IMR-90 (cell line): ENCODE data around the gene LGI2. TPM values are rescaled to one million over a fixed set of nuclear protein-coding genes. Genes with fewer than 3 reads are reported as not detected.

Experiments used
- ATAC-seq: fragments of 200-7000 bp; cut with Tn5 transposase; 2 replicates; pipeline ENCODE4 v1.9.1; 2020; ENCODE audit warnings: low read depth, mild to moderate bottlenecking, moderate library complexity
- BruUV-seq: library from RNA; stranded (reverse); fragments of 400-500 nt; replicated peaks from 2 replicates; lab custom pipeline; 2021; lab: Mats Ljungman, UMichigan
- CTCF ChIA-PET: fragments of 300-600 bp; formaldehyde crosslinking; extraction: SDS; loops from one replicate; lab custom pipeline; 2021; ENCODE audit warnings: antibody characterized with exemption; lab: Yijun Ruan, JAX
- POLR2A ChIA-PET: fragments of 300-600 bp; sonication (Branson Sonifier 250); formaldehyde crosslinking; loops from one replicate; lab custom pipeline; 2022; ENCODE audit warnings: antibody characterized with exemption; ENCODE audit not compliant: unreplicated experiment; lab: Charles Lee
- DNase-seq: peaks from one replicate; pipeline ENCODE4 v3.0.0; 2013
- H2AFZ ChIP-seq: replicated peaks from 2 replicates; pipeline ENCODE3; 2013; ENCODE audit warnings: low read length, mild to moderate bottlenecking; ENCODE audit not compliant: poor library complexity
- H2AK5ac ChIP-seq: 2 replicates; pipeline ENCODE4 v1.6.1; 2013; ENCODE audit warnings: low read depth, low read length, inconsistent platforms
- H2AK9ac ChIP-seq: replicated peaks from 2 replicates; pipeline ENCODE3; 2013; ENCODE audit warnings: mild to moderate bottlenecking, low read depth, low read length, moderate library complexity; ENCODE audit not compliant: poor library complexity
- H2BK120ac ChIP-seq: 2 replicates; pipeline ENCODE4 v1.6.1; 2013; ENCODE audit warnings: low read depth, low read length, inconsistent platforms
- H2BK15ac ChIP-seq: 3 replicates; pipeline ENCODE4 v1.6.1; 2013; ENCODE audit warnings: low read depth, low read length, inconsistent platforms
- H2BK20ac ChIP-seq: 2 replicates; pipeline ENCODE4 v1.6.1; 2013; ENCODE audit warnings: low read depth, mild to moderate bottlenecking, inconsistent platforms, low read length, moderate library complexity
- H2BK5ac ChIP-seq: 2 replicates; pipeline ENCODE4 v1.6.1; 2013; ENCODE audit warnings: mild to moderate bottlenecking, low read depth, low read length, inconsistent platforms; ENCODE audit not compliant: poor library complexity, severe bottlenecking
- H3K14ac ChIP-seq: replicated peaks from 2 replicates; pipeline ENCODE4 v1.6.1; 2013; ENCODE audit warnings: low read depth, low read length, inconsistent platforms
- H3K18ac ChIP-seq: 2 replicates; pipeline ENCODE4 v1.6.1; 2013; ENCODE audit warnings: low read depth, low read length, control low read depth
- H3K23ac ChIP-seq: 2 replicates; pipeline ENCODE4 v1.6.1; 2013; ENCODE audit warnings: low read depth, low read length, inconsistent platforms
- H3K27ac ChIP-seq: 2 replicates; pipeline ENCODE4 v1.5.1; 2013; ENCODE audit warnings: mild to moderate bottlenecking, control low read depth, low read length; ENCODE audit not compliant: insufficient read depth
- H3K27me3 ChIP-seq: 2 replicates; pipeline ENCODE4 v1.6.1; 2013; ENCODE audit warnings: low read length; ENCODE audit not compliant: control insufficient read depth, insufficient read depth
- H3K36me3 ChIP-seq: 2 replicates; pipeline ENCODE4 v1.6.1; 2013; ENCODE audit warnings: low read length, mixed read lengths; ENCODE audit not compliant: control insufficient read depth, insufficient read depth
- H3K4ac ChIP-seq: 2 replicates; pipeline ENCODE4 v1.6.1; 2013; ENCODE audit warnings: low read depth, low read length, inconsistent platforms
- H3K4me1 ChIP-seq: 2 replicates; pipeline ENCODE4 v1.6.1; 2013; ENCODE audit warnings: low read length, mixed read lengths; ENCODE audit not compliant: control insufficient read depth, insufficient read depth
- H3K4me2 ChIP-seq: 2 replicates; pipeline ENCODE4 v1.6.1; 2013; ENCODE audit warnings: low read depth, mild to moderate bottlenecking, control low read depth, low read length, moderate library complexity
- H3K4me3 ChIP-seq: 2 replicates; pipeline ENCODE4 v1.5.1; 2013; ENCODE audit warnings: low read depth, mild to moderate bottlenecking, control low read depth, low read length, moderate library complexity; ENCODE audit not compliant: insufficient read depth
- H3K56ac ChIP-seq: 2 replicates; pipeline ENCODE4 v1.6.1; 2013; ENCODE audit warnings: low read length, inconsistent platforms; ENCODE audit not compliant: insufficient read depth; ENCODE audit errors: extremely low read depth
- H3K79me1 ChIP-seq, 2 experiments: 2 replicates each; pipeline ENCODE4 v1.6.1; 2013; ENCODE audit warnings: low read length in 2 of 2, inconsistent platforms in 1 of 2, low read depth in 1 of 2
- H3K9ac ChIP-seq: 2 replicates; pipeline ENCODE4 v1.6.1; 2013; ENCODE audit warnings: low read depth, low read length, control low read depth
- H3K9me1 ChIP-seq: 2 replicates; pipeline ENCODE4 v1.6.1; 2013; ENCODE audit warnings: low read length, inconsistent platforms; ENCODE audit not compliant: insufficient read depth
- H3K9me3 ChIP-seq: 2 replicates; pipeline ENCODE4 v1.6.1; 2013; ENCODE audit warnings: low read length; ENCODE audit not compliant: control insufficient read depth, insufficient read depth
- H4K20me1 ChIP-seq: 2 replicates; pipeline ENCODE4 v1.6.1; 2013; ENCODE audit warnings: low read length, inconsistent platforms; ENCODE audit not compliant: insufficient read depth
- H4K5ac ChIP-seq: 2 replicates; pipeline ENCODE4 v1.6.1; 2013; ENCODE audit warnings: mild to moderate bottlenecking, low read depth, low read length, control low read depth
- H4K8ac ChIP-seq, 2 experiments: 2 replicates each; pipeline ENCODE4 v1.6.1; 2013; ENCODE audit warnings: low read depth in 2 of 2, low read length in 2 of 2, control low read depth in 1 of 2, inconsistent platforms in 1 of 2
- H4K91ac ChIP-seq: 2 replicates; pipeline ENCODE4 v1.6.1; 2013; ENCODE audit warnings: low read depth, low read length, inconsistent platforms; ENCODE audit not compliant: insufficient read depth
- BHLHE40 ChIP-seq: fragments of 150-350 bp; IDR thresholded peaks from 2 replicates; pipeline ENCODE4 v1.6.1; 2016; ENCODE audit warnings: mild to moderate bottlenecking, low read depth, low read length
- FOS ChIP-seq: fragments of 150-350 bp; IDR thresholded peaks from 2 replicates; pipeline ENCODE4 v1.6.1; 2016; ENCODE audit warnings: low read depth, low read length
- MAZ ChIP-seq: IDR thresholded peaks from 2 replicates; pipeline ENCODE4 v1.6.1; 2012; ENCODE audit warnings: low read depth, mild to moderate bottlenecking, low read length, improper control_type of control experiment, moderate library complexity, borderline replicate concordance
- MXI1 ChIP-seq: IDR thresholded peaks from 2 replicates; pipeline ENCODE4 v1.6.1; 2012; ENCODE audit warnings: low read depth, mild to moderate bottlenecking, low read length, moderate library complexity, borderline replicate concordance
- NFE2L2 ChIP-seq: fragments of 150-350 bp; IDR thresholded peaks from 2 replicates; pipeline ENCODE4 v1.6.1; 2016; ENCODE audit warnings: low read depth, mild to moderate bottlenecking, low read length
- RFX5 ChIP-seq: IDR thresholded peaks from 2 replicates; pipeline ENCODE4 v1.8.0; 2012; ENCODE audit warnings: low read depth, mild to moderate bottlenecking, low read length, moderate library complexity
- WGBS, 2 experiments: methylation state at CpG; one replicate each; pipeline versions ENCODE4 v1.1.5 to v1.1.7; 2013; ENCODE audit warnings: missing lambda C conversion rate in 2 of 2; ENCODE audit not compliant: insufficient read length in 1 of 2; ENCODE audit errors: extremely low coverage in 2 of 2; 5-methylcytosine and 5-hydroxymethylcytosine counted together
- dilution Hi-C: fragments of 300-500 bp; cut with HindIII; formaldehyde crosslinking; loops from one replicate; pipeline ENCODE4 v1.14.3; 2018; ENCODE audit warnings: low sequenced_read_pairs; ENCODE audit not compliant: unreplicated experiment
- in situ Hi-C: fragments of 300-500 bp; cut with MboI; formaldehyde crosslinking; loops from 3 replicates; pipeline ENCODE4 v1.14.3; 2019; ENCODE audit warnings: low sequenced_read_pairs, inconsistent platforms, mixed read lengths
- intact Hi-C: fragments of 100-400 bp; cut with micrococcal nuclease; formaldehyde crosslinking; loops from 2 replicates; pipeline ENCODE4 v1.10.0; 2022
- polyA plus RNA-seq, 3 experiments: library from polyadenylated mRNA; depleted of rRNA; stranded (reverse); fragments of >200 nt; gene quantifications; 2 replicates each; pipeline ENCODE4 v1.2.3, GENCODE V29; 2012; ENCODE audit warnings: low replicate concordance in 1 of 3
- total RNA-seq: library from RNA; depleted of rRNA; stranded (reverse); fragments of >200 nt; gene quantifications from 2 replicates; pipeline ENCODE4 v1.2.3, GENCODE V29; 2012

Gene LGI2
- total and polyA plus RNA-seq, 2 of the 4 experiments (the other 2 are of a cell fraction): not detected

GRCh38 chr4:25020236-25020635 is 10.5 kb downstream of the LGI2 start:
- POLR2A ChIA-PET: no interaction called here
- Histone ChIP-seq H4K5ac (no peak overlapping the region), H3K27me3 (peaks cover 17% of the 10 kb centered on the region), H3K9ac (no peak overlapping the region), H4K91ac (no peak overlapping the region), H2AK9ac (no peak overlapping the region), H3K56ac (no peak overlapping the region), H3K4me1 (no peaks in the 10 kb centered on the region), H2BK120ac (no peak overlapping the region), H2BK20ac (no peak overlapping the region), H2AK5ac (no peak overlapping the region), H2AFZ (no peak overlapping the region), H3K4me2 (no peak overlapping the region), H3K9me1 (no peaks in the 10 kb centered on the region), H3K36me3 (no peaks in the 10 kb centered on the region), H2BK5ac (no peak overlapping the region), H3K14ac (no peak overlapping the region), H4K20me1 (no peaks in the 10 kb centered on the region), H3K4ac (no peak overlapping the region), H3K23ac (no peak overlapping the region), H4K8ac (no peak overlapping the region), H3K4me3 (no peak overlapping the region), H3K9me3 (peaks cover 2% of the 10 kb centered on the region; the same call in 1 of the 2 replicates), H3K27ac (no peak overlapping the region), H3K18ac (no peak overlapping the region), H2BK15ac (no peak overlapping the region), H3K79me1 (no peaks in the 10 kb centered on the region)
- CTCF ChIA-PET: no interaction called here
- dilution Hi-C loops (no loop called here), in situ Hi-C loops (no loop called here), intact Hi-C loops (no loop called here)
- no CpG with 5 or more reads among the region's 5 CpGs for WGBS, 2 experiments
- no peak for ATAC-seq
- DNase-seq: no peak
- no TSS peak for BruUV-seq
- TF ChIP-seq BHLHE40 (no peak), MXI1 (no peak), FOS (no peak), MAZ (no peak), RFX5 (no peak), NFE2L2 (no peak)
